Tibial artery (tissue), 4 donors: Measurements from ENCODE around the gene ASCC1.

Experiments used
- DNase-seq, 2 donors: peaks; one replicate each; pipeline ENCODE4 v3.0.0-alpha.2; 2019
- H3K27ac ChIP-seq, 2 donors: fragments of 200-600 bp; sonication (generic) in 1 of 2; 1 replicate in 1 of 2; 2 replicates in 1 of 2; pipeline ENCODE4 v1.5.1; 2018 to 2019; ENCODE audit warnings: mild to moderate bottlenecking in 1 of 2
- H3K27me3 ChIP-seq, 2 donors: fragments of 200-600 bp; sonication (generic) in 1 of 2; one replicate each; pipeline versions ENCODE4 v1.5.1 to v1.6.0; 2016 to 2019
- H3K36me3 ChIP-seq, 3 donors: fragments of 200-600 bp; sonication (generic) in 2 of 3; one replicate each; pipeline ENCODE4 v1.5.1; 2016 to 2019; ENCODE audit warnings: mild to moderate bottlenecking in 2 of 3
- H3K4me1 ChIP-seq, 4 donors: fragments of 200-600 bp; sonication (generic) in 2 of 4; 1 replicate in 3 of 4; 2 replicates in 1 of 4; pipeline ENCODE4 v1.5.1; 2016 to 2019
- H3K4me3 ChIP-seq, 2 donors: fragments of 200-600 bp; sonication (generic) in 1 of 2; 1 replicate in 1 of 2; 2 replicates in 1 of 2; pipeline ENCODE4 v1.5.1; 2018 to 2019; ENCODE audit warnings: mild to moderate bottlenecking in 2 of 2
- H3K9me3 ChIP-seq, 3 donors: fragments of 200-600 bp; sonication (generic) in 1 of 3; one replicate each; pipeline ENCODE4 v1.5.1; 2016 to 2019
- CTCF ChIP-seq, 2 experiments: fragments of 200-600 bp in 1 of 2; fragments of 450-650 bp in 1 of 2; IDR thresholded peaks; one replicate each; pipeline ENCODE4 v1.5.1; 2017 to 2019; ENCODE audit warnings: antibody characterized with exemption in 2 of 2, mild to moderate bottlenecking in 1 of 2, moderate library complexity in 1 of 2
- intact Hi-C: fragments of 100-400 bp; cut with DNase I; formaldehyde crosslinking; loops from one replicate; pipeline ENCODE4 v1.15.0; 2023; ENCODE audit warnings: low total_unique reads

The ASCC1 gene

GRCh38 chr10:72126184-72126871 lies 89.7 kb downstream of the ASCC1 start:
- TF ChIP-seq CTCF (IDR thresholded peaks at IDR 0.05): peak; percentile 36 to 50
- Histone ChIP-seq H3K9me3 (no peaks in the 10 kb centered on the region), H3K27me3 (no peaks in the 10 kb centered on the region), H3K4me3 (no peak overlapping the region), H3K4me1 (no peaks in the 10 kb centered on the region), H3K36me3 (peaks cover 0 to 15% (median 1%) of the 10 kb centered on the region in 3 donors), H3K27ac (no peak overlapping the region)
- intact Hi-C loops: loop anchor here (5.0 kb wide), 1 partner anchor 216 kb away; no protein-coding TSS in a partner anchor
- DNase-seq: no peak

GRCh38 chr10:72124989-72125388 lies 91.1 kb downstream of the ASCC1 start:
- H3K4me3 ChIP-seq: no peak overlapping the region
- no peak for TF ChIP-seq CTCF (IDR thresholded peaks at IDR 0.05)
- intact Hi-C loops: loop anchor here (5.0 kb wide), 1 partner anchor 217 kb away; no protein-coding TSS in a partner anchor
- no peaks in the 10 kb centered on the region for H3K9me3 ChIP-seq
- no peak overlapping the region for H3K27ac ChIP-seq
- DNase-seq: no peak
- no peaks in the 10 kb centered on the region for H3K4me1 ChIP-seq
- no peaks in the 10 kb centered on the region for H3K27me3 ChIP-seq
- H3K36me3 ChIP-seq: peaks cover 0 to 15% (median 7%) of the 10 kb centered on the region in 3 donors

- H3K27ac ChIP-seq: no peak overlapping the region
- no peak for TF ChIP-seq CTCF (IDR thresholded peaks at IDR 0.05)
- H3K4me3 ChIP-seq: no peak overlapping the region
- H3K36me3 ChIP-seq: peaks cover 0 to 15% (median 7%) of the 10 kb centered on the region in 3 donors
- intact Hi-C loops: no loop called here
- H3K9me3 ChIP-seq: no peaks in the 10 kb centered on the region
- no peaks in the 10 kb centered on the region for H3K27me3 ChIP-seq
- DNase-seq: no peak
- H3K4me1 ChIP-seq: no peaks in the 10 kb centered on the region
These were observed 91.7 kb downstream of the ASCC1 start for GRCh38 chr10:72124381-72124780.

- H3K4me1 ChIP-seq: no peaks in the 10 kb centered on the region
- H3K4me3 ChIP-seq: no peak overlapping the region
- peaks cover 0 to 22% (median 7%) of the 10 kb centered on the region in 3 donors for H3K36me3 ChIP-seq
- H3K9me3 ChIP-seq: no peaks in the 10 kb centered on the region
- no peak for TF ChIP-seq CTCF (IDR thresholded peaks at IDR 0.05)
- no peak overlapping the region for H3K27ac ChIP-seq
- intact Hi-C loops: no loop called here
- DNase-seq: no peak
- no peaks in the 10 kb centered on the region for H3K27me3 ChIP-seq
These were observed 92.5 kb downstream of the ASCC1 start for GRCh38 chr10:72123616-72124015.

GRCh38 chr10:72122221-72122620 lies 93.9 kb downstream of the ASCC1 start:
- H3K27me3 ChIP-seq: no peaks in the 10 kb centered on the region
- intact Hi-C loops: no loop called here
- DNase-seq: no peak
- H3K36me3 ChIP-seq: peaks cover 0 to 17% (median 7%) of the 10 kb centered on the region in 3 donors
- no peaks in the 10 kb centered on the region for H3K9me3 ChIP-seq
- no peak overlapping the region for H3K27ac ChIP-seq
- no peak for TF ChIP-seq CTCF (IDR thresholded peaks at IDR 0.05)
- H3K4me1 ChIP-seq: no peaks in the 10 kb centered on the region
- no peak overlapping the region for H3K4me3 ChIP-seq
